Body of pancreas (tissue), 4 donors: ENCODE measurements around the gene PCYOX1L. TPM values are rescaled to one million over a fixed set of nuclear protein-coding genes. Genes with fewer than 3 reads are reported as not detected.
A peak's percentile ranks its signal among the peaks of the same experiment; 100 is the strongest.

Source experiments
- ATAC-seq: fragments of 150-250 bp; one replicate; pipeline ENCODE4 v1.9.1; 2016
- DNase-seq, 4 donors: peaks; one replicate each; pipeline ENCODE4 v3.0.0-alpha.2; 2019
- H3K27ac ChIP-seq, 4 donors: fragments of 200-600 bp; sonication (generic); 1 replicate in 3 of 4; 2 replicates in 1 of 4; pipeline versions ENCODE4 v1.5.1 to v1.6.1; 2016 to 2019; ENCODE audit warnings: mild to moderate bottlenecking in 1 of 4, mixed read lengths in 1 of 4, moderate library complexity in 1 of 4
- H3K27me3 ChIP-seq, 2 donors: fragments of 200-600 bp; sonication (generic); one replicate each; pipeline ENCODE4 v1.6.0; 2016; ENCODE audit warnings: mild to moderate bottlenecking in 1 of 2
- H3K36me3 ChIP-seq, 2 donors: fragments of 200-600 bp; sonication (generic); replicated peaks in 1 of 2; 2 replicates each; pipeline ENCODE4 v1.5.1; 2016; ENCODE audit warnings: low read depth in 2 of 2; ENCODE audit not compliant: insufficient read depth in 1 of 2
- H3K4me1 ChIP-seq: fragments of 200-600 bp; sonication (generic); one replicate; pipeline ENCODE4 v1.6.0; 2016
- H3K4me3 ChIP-seq, 2 donors: fragments of 200-600 bp; sonication (generic); 1 replicate in 1 of 2; 2 replicates in 1 of 2; pipeline ENCODE4 v1.5.1; 2016 to 2019
- H3K9me3 ChIP-seq, 3 donors: fragments of 200-600 bp; sonication (generic); 1 replicate in 2 of 3; 2 replicates in 1 of 3; pipeline ENCODE4 v1.5.1; 2016
- POLR2A ChIP-seq, 3 donors: fragments of 450-650 bp; IDR thresholded peaks; one replicate each; pipeline ENCODE4 v1.6.1; 2016; ENCODE audit warnings: antibody characterized with exemption in 3 of 3, mild to moderate bottlenecking in 2 of 3
- WGBS, 2 donors: methylation state at CpG; one replicate each; pipeline ENCODE4 v1.1.5; 2017; 5-methylcytosine and 5-hydroxymethylcytosine counted together
- intact Hi-C: fragments of 100-400 bp; cut with DNase I; formaldehyde crosslinking; loops from one replicate; pipeline ENCODE4 v1.15.1; 2023
- total RNA-seq, 2 donors: library from RNA; depleted of rRNA; stranded (reverse); fragments of >200 nt; gene quantifications; one replicate each; pipeline ENCODE4 v1.1.0, GENCODE V29; 2016
- TF ChIP-seq, protein P1 (sequence below), 7 experiments: fragments of 450-650 bp in 4 of 7; fragments of 200-600 bp in 3 of 7; sonication (generic) in 3 of 7; IDR thresholded peaks; one replicate each; pipeline ENCODE4 v1.5.1; 2016 to 2019; ENCODE audit warnings: antibody characterized with exemption in 7 of 7

The PCYOX1L gene
- total RNA-seq, 2 donors from 2014 or later: 3.9 to 5.6 TPM

DNA sequence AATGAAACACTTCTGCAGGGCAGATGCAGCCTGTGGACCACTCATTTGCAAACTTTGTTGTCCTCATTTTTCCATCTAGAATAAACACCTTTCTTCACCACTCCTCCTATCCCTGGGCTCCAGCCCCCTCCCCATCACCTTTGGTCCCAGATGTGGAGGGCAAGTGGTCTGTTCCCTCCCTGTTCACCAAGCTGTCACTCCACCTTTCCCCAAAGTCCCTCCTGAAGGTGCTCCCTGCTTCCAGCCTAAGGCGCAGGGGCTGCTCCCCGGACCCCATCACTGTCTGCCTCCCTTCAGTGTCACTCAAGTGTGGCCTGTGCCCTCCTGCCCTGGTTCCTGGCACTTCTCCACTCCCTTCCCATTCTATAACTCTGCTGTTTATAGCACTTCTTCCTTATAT, 6.9 kb downstream of the PCYOX1L start:
- DNase-seq (no peak), ATAC-seq (no peak)
- intact Hi-C loops: no loop called here
- H3K36me3 ChIP-seq: no peaks in the 10 kb centered on the region
- no peaks in the 10 kb centered on the region for H3K9me3 ChIP-seq
- WGBS, 2 donors: 88 to 95% methylated on average over 2 of the region's 2 CpGs
- no peak overlapping the region for H3K27ac ChIP-seq
- H3K4me1 ChIP-seq: peaks cover 5% of the 10 kb centered on the region
- TF ChIP-seq, protein P1, sequence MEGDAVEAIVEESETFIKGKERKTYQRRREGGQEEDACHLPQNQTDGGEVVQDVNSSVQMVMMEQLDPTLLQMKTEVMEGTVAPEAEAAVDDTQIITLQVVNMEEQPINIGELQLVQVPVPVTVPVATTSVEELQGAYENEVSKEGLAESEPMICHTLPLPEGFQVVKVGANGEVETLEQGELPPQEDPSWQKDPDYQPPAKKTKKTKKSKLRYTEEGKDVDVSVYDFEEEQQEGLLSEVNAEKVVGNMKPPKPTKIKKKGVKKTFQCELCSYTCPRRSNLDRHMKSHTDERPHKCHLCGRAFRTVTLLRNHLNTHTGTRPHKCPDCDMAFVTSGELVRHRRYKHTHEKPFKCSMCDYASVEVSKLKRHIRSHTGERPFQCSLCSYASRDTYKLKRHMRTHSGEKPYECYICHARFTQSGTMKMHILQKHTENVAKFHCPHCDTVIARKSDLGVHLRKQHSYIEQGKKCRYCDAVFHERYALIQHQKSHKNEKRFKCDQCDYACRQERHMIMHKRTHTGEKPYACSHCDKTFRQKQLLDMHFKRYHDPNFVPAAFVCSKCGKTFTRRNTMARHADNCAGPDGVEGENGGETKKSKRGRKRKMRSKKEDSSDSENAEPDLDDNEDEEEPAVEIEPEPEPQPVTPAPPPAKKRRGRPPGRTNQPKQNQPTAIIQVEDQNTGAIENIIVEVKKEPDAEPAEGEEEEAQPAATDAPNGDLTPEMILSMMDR (IDR thresholded peaks at IDR 0.05): no peak
- no peak for TF ChIP-seq POLR2A (IDR thresholded peaks at IDR 0.05)
- H3K4me3 ChIP-seq: no peak overlapping the region
- no peaks in the 10 kb centered on the region for H3K27me3 ChIP-seq

DNA sequence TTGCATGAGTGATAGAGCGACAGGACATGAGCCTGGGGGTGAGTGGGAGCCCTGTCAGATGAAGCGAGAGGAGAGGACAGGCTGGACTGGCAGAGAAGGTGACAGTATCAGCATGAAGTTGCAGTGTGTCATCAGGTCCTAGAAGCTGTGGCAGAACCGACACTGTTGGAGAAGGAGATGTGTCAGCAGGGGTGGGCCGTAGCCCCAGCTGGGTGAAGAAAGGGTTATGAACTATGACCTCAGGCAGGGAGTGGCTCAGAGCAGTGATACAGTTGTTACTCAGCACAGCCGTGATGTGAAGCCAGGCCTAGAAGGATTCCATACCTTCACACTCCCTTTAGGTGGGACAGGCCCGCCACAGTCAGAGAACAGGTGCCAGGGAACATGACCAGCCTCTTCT, 7.6 kb downstream of the PCYOX1L start:
- WGBS, 2 donors: 84 to 92% methylated on average over 6 of the region's 6 CpGs
- Histone ChIP-seq H3K27me3 (no peaks in the 10 kb centered on the region), H3K4me3 (no peak overlapping the region), H3K4me1 (peaks cover 5% of the 10 kb centered on the region), H3K27ac (no peak overlapping the region), H3K9me3 (no peaks in the 10 kb centered on the region), H3K36me3 (no peaks in the 10 kb centered on the region)
- no peak for ATAC-seq
- intact Hi-C loops: no loop called here
- TF ChIP-seq POLR2A (IDR thresholded peaks at IDR 0.05): no peak
- TF ChIP-seq, protein P1 (IDR thresholded peaks at IDR 0.05): no peak
- no peak for DNase-seq

DNA sequence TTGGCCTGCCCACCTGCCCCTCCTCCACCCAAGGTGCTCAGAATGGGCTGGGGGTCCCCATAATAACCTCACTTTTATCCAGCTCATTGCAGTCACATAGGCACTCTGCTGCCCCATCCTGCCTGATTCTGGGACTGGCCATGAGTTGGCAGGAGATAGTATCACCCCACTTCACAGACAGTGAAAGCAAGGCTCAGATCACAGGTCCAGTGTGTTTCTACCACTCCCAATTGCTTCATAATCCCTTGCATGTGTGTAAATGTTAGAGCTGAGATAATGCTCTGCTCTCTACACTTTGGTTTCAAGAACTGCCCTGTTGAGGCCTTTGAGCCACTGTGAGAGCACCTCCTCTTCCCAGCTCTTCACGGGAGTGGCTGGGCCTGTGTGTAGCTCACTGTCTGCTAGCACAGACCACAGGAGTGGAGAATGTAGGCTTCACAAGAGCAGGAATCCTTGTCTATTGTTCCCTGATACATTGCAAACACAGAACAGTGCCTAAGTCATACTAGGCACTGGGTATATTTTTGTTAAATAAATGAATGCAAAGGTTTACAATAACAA, 8.4 kb downstream of the PCYOX1L start:
- Histone ChIP-seq H3K27ac (no peak overlapping the region), H3K9me3 (no peaks in the 10 kb centered on the region), H3K27me3 (no peaks in the 10 kb centered on the region), H3K4me1 (peaks cover 11% of the 10 kb centered on the region), H3K36me3 (no peaks in the 10 kb centered on the region), H3K4me3 (no peak overlapping the region)
- WGBS, 2 donors: 73 to 100% methylated on average over 1 of the region's 1 CpG
- ATAC-seq: no peak
- intact Hi-C loops: no loop called here
- DNase-seq: no peak
- no peak for TF ChIP-seq POLR2A (IDR thresholded peaks at IDR 0.05)
- TF ChIP-seq, protein P1 (IDR thresholded peaks at IDR 0.05): no peak

DNA sequence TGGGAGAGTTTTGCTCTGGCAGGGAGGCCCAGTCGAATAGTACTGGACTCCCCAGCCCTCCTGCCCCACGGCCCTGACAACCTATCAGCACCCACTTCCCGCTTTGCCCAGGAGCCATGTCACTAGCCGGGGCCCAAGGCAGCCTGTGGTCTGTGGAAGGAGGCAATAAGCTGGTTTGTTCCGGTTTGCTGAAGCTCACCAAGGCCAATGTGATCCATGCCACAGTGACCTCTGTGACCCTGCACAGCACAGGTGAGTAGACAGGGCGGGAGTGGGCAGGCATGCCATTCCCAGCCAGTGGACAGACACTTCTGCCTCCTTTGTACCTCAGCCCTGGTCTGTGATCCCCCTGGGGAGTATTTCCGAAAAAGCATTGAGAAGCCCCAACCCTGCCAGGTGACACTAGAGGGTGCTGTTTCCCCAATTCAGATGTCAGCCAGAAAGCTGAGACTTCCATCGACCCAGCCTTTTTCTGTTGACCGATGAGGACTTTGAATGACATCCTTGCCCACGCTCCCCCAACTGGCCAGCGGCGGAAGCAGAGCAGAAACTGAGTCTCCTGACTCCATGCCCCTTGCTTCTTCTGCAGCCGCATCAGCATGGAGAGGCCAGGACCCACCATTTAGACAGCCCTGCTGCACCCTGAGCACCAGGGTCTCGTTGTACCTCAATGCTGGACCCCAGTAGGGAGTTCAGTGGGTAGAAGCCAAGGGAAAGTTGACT, 9.6 kb downstream of the PCYOX1L start:
- no peak for TF ChIP-seq POLR2A (IDR thresholded peaks at IDR 0.05)
- TF ChIP-seq, protein P1 (IDR thresholded peaks at IDR 0.05): peak; percentile 54 to 72 (median 66)
- intact Hi-C loops: no loop called here
- ATAC-seq: peak; percentile 69
- H3K36me3 ChIP-seq: no peaks in the 10 kb centered on the region
- H3K27me3 ChIP-seq: no peaks in the 10 kb centered on the region
- no peak overlapping the region for H3K4me3 ChIP-seq
- peak; percentile 58 to 68 (median 61) for DNase-seq
- 30 to 63% methylated on average over 4 to 14 of the region's 14 CpGs for WGBS, 2 donors
- H3K9me3 ChIP-seq: no peaks in the 10 kb centered on the region
- H3K4me1 ChIP-seq: peaks cover 18% of the 10 kb centered on the region
- no peak overlapping the region for H3K27ac ChIP-seq
